22Rv1 (cell line): ENCODE results near the gene SORBS1.

Source experiments
- ZFX ChIP-seq: fragments of 450-650 bp; IDR thresholded peaks from 2 replicates; pipeline ENCODE4 v1.6.1; 2017; ENCODE audit warnings: antibody characterized with exemption, borderline replicate concordance
- TF ChIP-seq, protein P1 (sequence below): fragments of 450-650 bp; IDR thresholded peaks from 2 replicates; pipeline ENCODE4 v1.5.1; 2017; ENCODE audit warnings: mild to moderate bottlenecking

DNA sequence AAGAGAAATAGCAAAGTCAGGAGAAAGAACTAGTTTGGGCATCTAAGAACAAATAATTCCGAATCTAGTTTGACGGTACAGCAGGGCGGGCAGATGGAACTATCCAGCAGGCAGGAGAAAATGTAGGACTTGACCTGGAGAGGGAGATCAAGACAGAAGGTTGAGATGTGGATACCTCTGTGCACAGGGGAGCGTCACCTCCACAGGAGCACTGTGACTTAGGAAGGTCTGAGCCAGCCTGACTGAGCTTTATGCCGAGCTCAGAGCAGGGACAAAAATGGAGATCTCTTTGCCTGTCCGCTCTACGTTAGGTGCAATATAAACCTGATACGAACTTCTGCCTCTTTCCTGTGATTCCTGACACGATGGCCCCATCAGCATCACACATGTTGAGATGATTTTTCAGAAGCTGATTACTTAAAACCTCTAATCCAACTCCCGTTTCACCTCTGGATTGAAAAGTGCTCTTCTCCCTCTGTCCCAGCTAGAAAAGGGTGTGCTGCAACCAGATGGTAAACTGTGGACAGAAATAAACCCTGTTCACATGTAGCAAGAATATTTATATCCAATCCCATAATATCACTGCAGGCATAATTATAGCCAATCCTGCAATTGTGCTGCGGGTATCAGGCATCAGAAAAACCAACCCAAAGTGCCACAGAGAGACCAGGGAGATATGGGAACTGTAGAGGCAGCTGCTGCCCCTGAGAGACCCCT is 13.6 kb upstream of the SORBS1 start:
- TF ChIP-seq ZFX, result no peak
- TF ChIP-seq, protein P1, sequence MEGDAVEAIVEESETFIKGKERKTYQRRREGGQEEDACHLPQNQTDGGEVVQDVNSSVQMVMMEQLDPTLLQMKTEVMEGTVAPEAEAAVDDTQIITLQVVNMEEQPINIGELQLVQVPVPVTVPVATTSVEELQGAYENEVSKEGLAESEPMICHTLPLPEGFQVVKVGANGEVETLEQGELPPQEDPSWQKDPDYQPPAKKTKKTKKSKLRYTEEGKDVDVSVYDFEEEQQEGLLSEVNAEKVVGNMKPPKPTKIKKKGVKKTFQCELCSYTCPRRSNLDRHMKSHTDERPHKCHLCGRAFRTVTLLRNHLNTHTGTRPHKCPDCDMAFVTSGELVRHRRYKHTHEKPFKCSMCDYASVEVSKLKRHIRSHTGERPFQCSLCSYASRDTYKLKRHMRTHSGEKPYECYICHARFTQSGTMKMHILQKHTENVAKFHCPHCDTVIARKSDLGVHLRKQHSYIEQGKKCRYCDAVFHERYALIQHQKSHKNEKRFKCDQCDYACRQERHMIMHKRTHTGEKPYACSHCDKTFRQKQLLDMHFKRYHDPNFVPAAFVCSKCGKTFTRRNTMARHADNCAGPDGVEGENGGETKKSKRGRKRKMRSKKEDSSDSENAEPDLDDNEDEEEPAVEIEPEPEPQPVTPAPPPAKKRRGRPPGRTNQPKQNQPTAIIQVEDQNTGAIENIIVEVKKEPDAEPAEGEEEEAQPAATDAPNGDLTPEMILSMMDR, result no peak
